ENCODE results near the gene SPRY4. TPM values are rescaled to one million over a fixed set of nuclear protein-coding genes. Genes with fewer than 3 reads are reported as not detected.

Gene SPRY4
- total and polyA plus RNA-seq, 2 donors (not counting 1 experiment from before 2014, with no cell fraction given) = 4.5 to 6.0 TPM

DNA sequence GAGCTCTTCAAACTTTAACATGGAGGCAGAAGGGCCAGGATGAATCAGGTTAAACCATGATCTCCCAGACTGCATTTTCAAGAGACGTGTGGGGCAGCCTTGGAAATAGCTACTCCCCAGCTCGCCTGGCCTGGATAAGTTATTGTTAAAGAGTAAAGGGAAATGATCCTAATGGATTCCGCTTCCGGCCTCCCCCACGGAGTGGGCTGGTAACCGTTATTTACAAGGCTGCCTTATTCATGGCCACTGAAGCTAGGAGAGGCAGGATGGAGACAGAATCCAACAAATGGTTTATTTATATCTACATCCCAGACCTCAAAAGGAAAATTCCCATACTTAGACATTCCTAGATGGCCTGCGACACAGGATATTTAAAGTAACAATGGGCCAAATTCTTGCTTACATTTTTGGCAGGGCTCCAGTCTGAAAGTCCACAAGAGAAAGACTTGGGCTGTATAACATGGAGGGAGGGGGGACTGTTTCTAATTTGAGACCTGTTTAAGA is 27.9 kb downstream of the SPRY4 start:
- Histone ChIP-seq H3K27ac (ENCODE audit: insufficient read depth, low read length) (peak overlapping the region; percentile 48), H2AFZ (ENCODE audit: low read length) (peak overlapping the region; percentile 34), H3K36me3 (ENCODE audit: control insufficient read depth, insufficient read depth, low read length) (no peaks in the 10 kb centered on the region), H3K79me2 (ENCODE audit: control insufficient read depth, insufficient read depth, low read length) (peaks cover 20% of the 10 kb centered on the region), H4K20me1 (ENCODE audit: control insufficient read depth, extremely low read depth, insufficient read depth, low read length) (no peaks in the 10 kb centered on the region), H3K9ac (ENCODE audit: insufficient read depth, low read length) (no peak overlapping the region), H3K9me3 (ENCODE audit: control insufficient read depth, insufficient read depth, low read depth, low read length) (no peaks in the 10 kb centered on the region), H3K27me3 (ENCODE audit: control insufficient read depth, insufficient read depth, low read length) (no peaks in the 10 kb centered on the region), H3K4me2 (ENCODE audit: extremely low read depth, insufficient read depth, low read length) (peak overlapping the region; percentile 49), H3K4me1 (ENCODE audit: control insufficient read depth, extremely low read depth, insufficient read depth, low read length) (peaks cover 17% of the 10 kb centered on the region), H3K4me3 (replicated peaks in 1 of 4; ENCODE audit: control extremely low read depth in 1 of 4, insufficient read depth in 1 of 4, low read depth in 3 of 4, low read length in 4 of 4) (no peak overlapping the region)
- DNase-seq (ENCODE audit: low read depth in 2 of 2) = peak; percentile 66 to 92
- TF ChIP-seq EZH2 (IDR thresholded peaks at IDR 0.05; ENCODE audit: low read length, missing control alignments) = no peak
- TF ChIP-seq, protein P1, sequence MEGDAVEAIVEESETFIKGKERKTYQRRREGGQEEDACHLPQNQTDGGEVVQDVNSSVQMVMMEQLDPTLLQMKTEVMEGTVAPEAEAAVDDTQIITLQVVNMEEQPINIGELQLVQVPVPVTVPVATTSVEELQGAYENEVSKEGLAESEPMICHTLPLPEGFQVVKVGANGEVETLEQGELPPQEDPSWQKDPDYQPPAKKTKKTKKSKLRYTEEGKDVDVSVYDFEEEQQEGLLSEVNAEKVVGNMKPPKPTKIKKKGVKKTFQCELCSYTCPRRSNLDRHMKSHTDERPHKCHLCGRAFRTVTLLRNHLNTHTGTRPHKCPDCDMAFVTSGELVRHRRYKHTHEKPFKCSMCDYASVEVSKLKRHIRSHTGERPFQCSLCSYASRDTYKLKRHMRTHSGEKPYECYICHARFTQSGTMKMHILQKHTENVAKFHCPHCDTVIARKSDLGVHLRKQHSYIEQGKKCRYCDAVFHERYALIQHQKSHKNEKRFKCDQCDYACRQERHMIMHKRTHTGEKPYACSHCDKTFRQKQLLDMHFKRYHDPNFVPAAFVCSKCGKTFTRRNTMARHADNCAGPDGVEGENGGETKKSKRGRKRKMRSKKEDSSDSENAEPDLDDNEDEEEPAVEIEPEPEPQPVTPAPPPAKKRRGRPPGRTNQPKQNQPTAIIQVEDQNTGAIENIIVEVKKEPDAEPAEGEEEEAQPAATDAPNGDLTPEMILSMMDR (conservative IDR thresholded peaks at IDR 0.05 in 1 of 2, IDR thresholded peaks at IDR 0.05 in 1 of 2; ENCODE audit: low read depth in 1 of 2, low read length in 2 of 2) = no peak

DNA sequence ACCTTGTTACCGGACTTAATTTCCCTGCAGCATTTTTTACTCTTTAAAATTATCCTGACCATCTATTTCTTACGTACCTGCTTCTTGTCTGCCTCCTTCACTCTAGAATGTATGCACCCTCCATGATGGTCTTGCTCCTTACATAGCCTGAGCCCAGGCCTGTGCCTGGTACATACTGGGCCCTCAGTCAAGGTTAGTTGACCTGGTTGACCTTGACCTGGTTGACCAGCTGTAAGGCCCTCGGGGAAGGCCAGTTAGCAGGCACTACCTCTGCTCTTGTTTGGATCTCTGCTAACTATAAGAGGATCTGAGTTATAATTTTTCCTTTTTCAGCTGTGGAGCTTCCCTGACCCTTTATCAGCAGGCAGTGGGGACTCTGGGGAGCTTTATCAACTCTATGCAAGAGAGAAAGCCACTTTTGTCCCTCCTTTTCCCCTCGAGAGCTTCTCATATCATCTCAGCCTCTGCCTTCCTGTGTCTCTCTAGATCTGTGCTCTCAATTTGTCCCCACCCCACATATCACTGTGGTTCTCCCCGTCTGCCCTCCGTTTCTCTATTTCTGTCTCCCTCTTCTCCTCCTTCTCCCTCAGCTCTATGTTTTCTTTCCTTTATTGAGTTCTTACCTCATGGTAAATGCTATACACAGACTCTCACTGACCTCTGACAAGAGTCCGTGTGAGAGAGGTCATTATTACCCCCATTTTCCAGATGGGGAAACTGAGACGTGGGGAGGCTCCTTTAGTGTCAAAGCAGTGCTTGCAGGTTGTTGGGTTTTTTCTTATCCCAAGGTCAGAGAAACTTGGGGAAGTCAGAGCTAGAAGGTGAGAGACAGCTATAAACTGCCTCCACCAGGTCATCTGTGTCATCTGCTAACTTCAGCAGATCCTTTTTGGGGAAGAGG is 28.6 kb downstream of the SPRY4 start:
- Histone ChIP-seq H4K20me1 (ENCODE audit: control insufficient read depth, extremely low read depth, insufficient read depth, low read length) (no peaks in the 10 kb centered on the region), H3K4me1 (ENCODE audit: control insufficient read depth, extremely low read depth, insufficient read depth, low read length) (peaks cover 17% of the 10 kb centered on the region), H3K79me2 (ENCODE audit: control insufficient read depth, insufficient read depth, low read length) (peaks cover 14% of the 10 kb centered on the region), H3K27ac (ENCODE audit: insufficient read depth, low read length) (peak overlapping the region; percentile 48), H3K4me2 (ENCODE audit: extremely low read depth, insufficient read depth, low read length) (no peak overlapping the region), H2AFZ (ENCODE audit: low read length) (peak overlapping the region; percentile 19), H3K9ac (ENCODE audit: insufficient read depth, low read length) (no peak overlapping the region), H3K27me3 (ENCODE audit: control insufficient read depth, insufficient read depth, low read length) (no peaks in the 10 kb centered on the region), H3K9me3 (ENCODE audit: control insufficient read depth, insufficient read depth, low read depth, low read length) (no peaks in the 10 kb centered on the region), H3K36me3 (ENCODE audit: control insufficient read depth, insufficient read depth, low read length) (no peaks in the 10 kb centered on the region), H3K4me3 (replicated peaks in 1 of 4; ENCODE audit: control extremely low read depth in 1 of 4, insufficient read depth in 1 of 4, low read depth in 3 of 4, low read length in 4 of 4) (no peak overlapping the region)
- TF ChIP-seq, protein P1 (conservative IDR thresholded peaks at IDR 0.05 in 1 of 2, IDR thresholded peaks at IDR 0.05 in 1 of 2; ENCODE audit: low read depth in 1 of 2, low read length in 2 of 2) = no peak
- no peak for TF ChIP-seq EZH2 (IDR thresholded peaks at IDR 0.05; ENCODE audit: low read length, missing control alignments)
- no peak for DNase-seq (ENCODE audit: low read depth in 2 of 2)

DNA sequence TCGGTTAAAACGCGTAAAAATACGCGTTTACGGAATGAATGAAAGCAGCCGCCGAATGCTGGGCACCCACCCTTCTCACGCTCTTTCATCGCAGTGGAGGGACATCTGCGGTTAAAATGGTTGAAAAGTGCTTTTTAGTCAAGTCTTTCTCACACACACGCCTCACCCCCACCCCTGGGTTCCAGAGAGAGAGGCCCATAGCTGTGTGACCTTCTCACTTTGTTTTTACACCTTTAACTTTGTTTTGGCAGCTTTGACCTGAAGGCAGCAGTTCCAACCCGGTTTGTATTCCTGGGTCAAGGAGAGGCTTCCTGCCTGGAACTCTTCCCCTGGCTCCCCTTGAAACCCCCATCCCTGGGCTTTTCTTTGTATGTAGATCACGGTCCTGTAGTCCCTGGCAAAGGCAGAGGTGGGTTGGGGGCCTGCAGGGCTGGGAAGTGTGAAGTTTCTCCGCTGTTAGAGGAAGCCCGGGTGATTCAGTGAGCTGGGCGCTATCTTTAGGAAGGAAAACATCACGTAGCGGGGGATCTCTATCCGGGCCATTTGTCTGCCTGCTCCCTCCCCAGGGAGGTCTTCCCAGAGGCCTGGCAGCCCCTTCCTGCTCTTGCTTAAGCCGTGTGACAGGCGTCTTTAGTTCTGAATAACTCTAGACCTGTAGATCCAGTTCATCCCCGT is 29.6 kb downstream of the SPRY4 start:
- Histone ChIP-seq H3K36me3 (ENCODE audit: control insufficient read depth, insufficient read depth, low read length) (no peaks in the 10 kb centered on the region), H3K4me2 (ENCODE audit: extremely low read depth, insufficient read depth, low read length) (no peak overlapping the region), H4K20me1 (ENCODE audit: control insufficient read depth, extremely low read depth, insufficient read depth, low read length) (no peaks in the 10 kb centered on the region), H3K27me3 (ENCODE audit: control insufficient read depth, insufficient read depth, low read length) (no peaks in the 10 kb centered on the region), H3K27ac (ENCODE audit: insufficient read depth, low read length) (no peak overlapping the region), H3K9ac (ENCODE audit: insufficient read depth, low read length) (no peak overlapping the region), H3K9me3 (ENCODE audit: control insufficient read depth, insufficient read depth, low read depth, low read length) (no peaks in the 10 kb centered on the region), H3K4me1 (ENCODE audit: control insufficient read depth, extremely low read depth, insufficient read depth, low read length) (peaks cover 17% of the 10 kb centered on the region), H2AFZ (ENCODE audit: low read length) (no peak overlapping the region), H3K79me2 (ENCODE audit: control insufficient read depth, insufficient read depth, low read length) (peaks cover 12% of the 10 kb centered on the region), H3K4me3 (replicated peaks in 1 of 4; ENCODE audit: control extremely low read depth in 1 of 4, insufficient read depth in 1 of 4, low read depth in 3 of 4, low read length in 4 of 4) (no peak overlapping the region)
- peak in 1 of 2 donors; percentile 35 for DNase-seq (ENCODE audit: low read depth in 2 of 2)
- TF ChIP-seq, protein P1 (conservative IDR thresholded peaks at IDR 0.05 in 1 of 2, IDR thresholded peaks at IDR 0.05 in 1 of 2; ENCODE audit: low read depth in 1 of 2, low read length in 2 of 2) = no peak
- no peak for TF ChIP-seq EZH2 (IDR thresholded peaks at IDR 0.05; ENCODE audit: low read length, missing control alignments)

All from fibroblast of lung (primary cell).